CD4-positive, alpha-beta T cell treated with Interleukin-1 beta for 1 hour (primary cell): Measurements from ENCODE around the gene DDX25.
A peak's percentile ranks its signal among the peaks of the same experiment; 100 is the strongest.
"Not testable (repeated sequence)": the region's sequence is repeated elsewhere in the genome, so short reads cannot be mapped to it uniquely, and the experiment has no call there.

Experiments
- DNase-seq, 2 donors: peaks; one replicate each; pipeline ENCODE4 v3.0.0-alpha.2; 2020 to 2022

The DDX25 gene

DNA sequence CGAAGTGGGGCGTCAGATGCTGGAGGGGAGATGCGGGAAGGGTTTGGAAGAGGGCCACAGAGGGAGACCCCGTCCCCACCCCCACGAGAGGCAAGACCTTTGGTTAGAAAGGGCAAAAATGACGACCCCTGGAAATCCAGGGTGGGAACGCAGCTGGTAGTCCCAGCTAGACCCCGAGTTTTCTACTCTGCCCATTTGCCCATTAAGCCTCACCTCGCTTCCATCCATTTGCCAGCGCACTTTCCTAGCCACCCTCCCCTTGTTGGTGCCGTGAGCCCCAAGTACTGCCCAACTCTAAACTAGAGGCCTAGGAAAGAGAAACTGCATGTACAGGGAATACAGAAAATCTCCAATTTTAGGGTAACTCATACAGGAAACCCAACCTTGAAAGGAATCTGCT is 370 bp downstream of the DDX25 start:
- DNase-seq: no peak

DNA sequence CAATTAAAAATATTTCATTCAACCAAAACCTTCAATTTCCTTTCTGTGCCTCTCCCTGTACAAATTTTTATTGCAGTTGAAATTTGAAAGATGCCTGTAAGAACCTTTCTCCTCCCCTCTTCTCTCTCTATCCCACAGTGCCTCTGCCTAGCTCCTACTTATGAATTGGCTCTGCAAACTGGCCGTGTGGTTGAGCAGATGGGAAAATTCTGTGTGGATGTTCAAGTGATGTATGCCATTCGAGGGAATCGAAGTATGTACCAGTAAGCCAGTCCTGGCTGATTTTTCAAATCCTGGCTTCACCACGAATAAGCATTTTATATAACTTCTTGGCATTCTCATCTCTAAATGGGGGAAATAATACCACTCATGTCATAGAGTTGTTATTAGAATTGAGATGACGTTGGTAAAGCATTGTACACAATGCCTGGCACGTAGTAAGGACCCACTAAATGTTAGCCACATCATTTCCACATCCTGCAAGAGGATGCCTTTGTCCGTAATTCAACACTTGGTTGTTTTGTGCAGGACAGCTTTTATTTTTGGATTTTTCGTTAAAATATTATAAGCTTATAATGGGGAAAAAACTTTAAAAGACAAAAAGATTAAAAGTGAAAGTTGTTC is 6.0 kb downstream of the DDX25 start:
- DNase-seq: no peak

DNA sequence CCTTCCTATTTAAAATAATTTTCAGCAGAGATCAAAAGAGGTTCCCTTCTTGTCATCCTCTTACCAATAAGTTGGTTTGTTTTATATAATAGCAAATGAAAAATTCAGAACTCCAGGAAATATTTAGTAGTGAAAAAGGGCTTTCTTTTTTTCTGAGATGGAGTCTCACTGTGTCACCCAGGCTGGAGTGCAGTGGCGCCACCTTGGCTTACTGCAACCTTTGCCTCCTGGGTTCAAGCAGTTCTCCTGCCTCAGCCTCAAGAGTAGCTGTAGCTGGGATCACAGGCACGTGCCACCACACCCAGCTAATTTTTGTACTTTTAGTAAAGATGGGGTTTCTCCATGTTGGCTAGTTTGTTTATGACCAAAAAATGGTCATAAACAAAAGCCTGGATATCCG is 10.3 kb downstream of the DDX25 start:
- DNase-seq: not testable (repeated sequence)

DNA sequence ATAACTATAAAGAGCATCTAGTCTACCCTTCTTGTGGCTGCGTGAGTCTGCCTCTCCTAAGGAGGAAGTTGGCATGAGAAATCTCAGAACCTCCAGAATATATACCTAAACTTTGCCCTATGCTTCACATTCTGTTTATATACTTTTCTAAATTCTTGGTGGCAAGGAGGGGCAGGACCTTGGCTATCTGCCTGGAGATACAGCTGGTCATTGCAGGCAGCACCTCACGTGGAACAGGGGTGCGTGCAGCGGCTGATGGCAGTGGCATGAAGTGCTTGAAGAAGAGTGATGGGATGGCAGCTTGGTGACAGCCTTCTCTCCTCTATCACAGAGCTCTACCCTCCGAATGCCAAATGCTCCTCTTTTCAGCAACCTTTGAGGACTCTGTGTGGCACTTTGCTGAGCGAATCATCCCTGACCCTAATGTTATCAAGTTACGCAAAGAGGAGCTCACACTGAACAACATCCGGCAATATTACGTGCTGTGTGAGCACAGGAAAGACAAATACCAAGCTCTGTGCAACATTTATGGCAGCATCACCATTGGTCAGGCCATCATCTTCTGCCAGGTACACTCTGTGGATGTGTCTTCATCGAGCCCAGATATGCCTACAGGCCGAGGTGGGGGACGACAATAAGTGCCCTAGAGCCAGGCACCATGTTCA is 12.5 kb downstream of the DDX25 start:
- no peak for DNase-seq

DNA sequence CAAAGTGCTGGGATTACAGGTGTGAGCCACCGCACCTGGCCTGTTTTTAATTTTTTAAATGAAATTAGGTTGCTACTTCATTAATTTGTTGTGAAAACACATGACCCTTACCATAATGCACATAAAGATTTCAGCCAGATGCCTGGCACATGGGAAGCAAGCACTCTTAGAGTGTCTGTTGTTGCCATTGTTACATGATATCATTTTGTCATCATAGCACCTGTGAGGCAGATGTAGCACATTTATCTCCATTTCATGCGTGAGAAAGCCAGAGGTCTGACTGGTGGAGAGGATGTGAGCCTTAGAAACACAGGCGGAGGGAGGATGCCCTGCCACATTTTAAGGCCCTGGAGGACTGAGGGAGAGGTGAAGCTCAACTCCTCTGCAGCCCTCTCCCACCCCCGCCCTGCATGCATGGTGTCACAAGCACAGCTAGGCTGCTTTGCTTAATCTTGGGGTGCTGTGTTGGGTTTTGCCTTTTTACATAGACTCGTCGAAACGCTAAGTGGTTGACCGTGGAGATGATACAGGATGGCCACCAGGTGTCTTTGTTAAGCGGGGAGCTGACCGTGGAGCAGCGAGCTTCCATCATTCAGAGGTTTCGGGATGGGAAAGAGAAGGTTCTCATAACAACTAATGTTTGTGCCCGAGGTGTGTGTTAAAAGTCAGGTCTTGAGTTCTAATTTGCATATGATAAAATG is 14.0 kb downstream of the DDX25 start:
- no peak for DNase-seq

DNA sequence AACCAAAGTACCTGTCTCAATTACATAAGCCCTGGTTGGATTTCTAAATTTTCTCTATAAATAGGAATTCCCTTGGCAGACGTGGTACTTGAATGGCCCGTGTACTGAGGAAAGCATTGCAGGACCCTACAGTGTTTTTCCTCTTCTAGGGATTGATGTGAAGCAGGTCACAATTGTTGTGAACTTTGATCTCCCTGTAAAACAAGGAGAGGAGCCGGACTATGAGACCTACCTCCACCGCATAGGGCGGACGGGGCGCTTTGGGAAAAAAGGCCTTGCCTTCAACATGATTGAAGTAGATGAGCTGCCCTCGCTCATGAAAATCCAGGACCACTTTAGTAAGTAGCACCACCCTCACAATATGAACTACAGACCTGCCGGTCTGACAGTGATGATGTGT is 16.7 kb downstream of the DDX25 start:
- DNase-seq: no peak

DNA sequence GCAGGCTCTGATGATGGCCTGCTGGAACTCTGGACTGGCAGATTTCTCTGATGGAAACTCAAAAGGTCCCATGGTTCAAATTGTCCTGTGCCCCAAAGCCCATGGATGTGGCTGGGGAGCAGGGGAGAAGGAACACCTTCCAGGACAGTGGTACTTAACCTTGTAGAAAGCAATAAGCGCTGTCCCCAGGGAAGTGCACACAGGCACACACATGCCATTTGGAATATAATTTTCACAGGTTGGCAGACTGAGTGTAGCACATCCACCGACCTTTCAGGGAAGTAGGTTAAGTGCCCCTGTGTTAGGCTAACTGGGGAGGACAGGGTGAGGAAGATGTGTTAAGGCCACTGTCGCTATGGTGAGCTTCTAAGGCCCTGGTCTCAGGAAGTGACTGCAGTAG is 17.8 kb downstream of the DDX25 start:
- DNase-seq: no peak

DNA sequence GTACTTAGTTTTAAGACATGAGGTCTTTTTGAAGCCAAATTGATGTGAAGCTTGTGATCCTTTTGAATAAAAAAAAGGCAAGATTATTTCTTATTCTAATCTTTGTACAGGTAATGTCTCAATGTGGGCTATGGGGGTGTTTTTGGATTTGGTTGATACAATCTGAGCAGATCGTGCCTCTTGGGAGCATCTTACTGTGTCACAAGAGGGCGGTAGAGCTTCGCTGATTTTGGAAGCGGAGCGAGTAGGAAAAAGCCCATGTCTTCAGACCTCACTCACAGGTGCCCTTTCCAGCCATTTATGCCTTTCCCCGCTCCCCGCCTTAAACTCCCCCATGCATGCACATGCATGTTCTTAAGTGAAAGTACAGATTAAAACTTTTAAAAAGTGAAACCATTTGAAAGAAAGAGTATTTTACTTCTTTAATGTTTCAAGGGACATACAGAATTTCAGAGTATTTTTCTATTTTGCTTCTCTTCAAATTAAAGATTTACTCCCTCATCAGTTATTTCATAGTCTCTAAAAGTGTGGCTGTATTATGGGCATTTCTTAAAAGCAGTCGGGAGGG is 18.8 kb downstream of the DDX25 start:
- peak; percentile 41 to 62 for DNase-seq

DNA sequence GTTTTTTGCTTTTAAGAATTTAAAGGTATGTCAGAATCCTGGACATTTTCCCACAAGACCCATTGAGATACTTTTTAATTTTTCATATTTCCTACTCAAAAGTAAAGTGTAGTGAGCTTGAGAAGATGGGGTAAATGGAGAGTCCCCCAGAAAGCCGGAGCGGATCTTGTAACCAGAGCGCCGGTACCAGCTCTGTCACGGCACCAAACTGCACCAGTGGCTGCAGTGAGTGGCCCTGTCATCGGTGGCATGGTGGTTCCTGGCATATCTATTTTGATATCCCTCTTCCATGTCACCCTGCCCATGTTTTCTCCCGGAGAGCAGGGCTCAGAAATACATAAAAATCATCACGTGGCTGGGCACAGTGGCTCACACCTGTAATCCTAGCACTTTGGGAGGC is 19.3 kb downstream of the DDX25 start:
- no peak for DNase-seq

DNA sequence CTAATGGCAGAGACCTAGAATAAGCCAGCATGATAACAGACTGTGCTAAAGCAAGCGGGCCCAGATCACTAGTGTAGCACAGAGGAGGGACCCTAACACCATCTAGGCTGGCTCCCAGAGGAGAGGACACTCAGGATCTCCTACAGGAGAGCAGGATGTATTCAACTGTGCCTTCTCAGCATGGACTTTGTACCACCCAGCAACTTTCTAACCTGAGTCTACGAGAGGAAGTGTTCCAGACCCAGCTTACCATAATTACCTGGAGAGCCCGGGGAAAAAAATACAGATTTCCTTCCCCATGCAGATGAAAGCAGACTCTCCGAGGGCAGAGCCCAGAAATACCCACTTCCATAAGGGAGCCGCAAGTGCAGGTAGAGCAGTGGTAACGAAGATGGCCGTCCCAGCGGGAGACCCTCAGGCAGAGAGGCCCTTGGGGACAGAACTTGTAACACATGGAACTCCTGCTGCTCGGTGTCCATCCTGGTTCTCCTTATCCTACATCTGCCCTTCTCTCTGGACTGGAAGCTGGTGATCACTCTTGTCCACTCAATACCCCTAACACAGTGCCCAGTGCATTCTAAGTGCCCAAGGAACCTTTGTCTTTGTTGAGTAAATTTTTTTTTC is 20.2 kb downstream of the DDX25 start:
- DNase-seq: no peak

DNA sequence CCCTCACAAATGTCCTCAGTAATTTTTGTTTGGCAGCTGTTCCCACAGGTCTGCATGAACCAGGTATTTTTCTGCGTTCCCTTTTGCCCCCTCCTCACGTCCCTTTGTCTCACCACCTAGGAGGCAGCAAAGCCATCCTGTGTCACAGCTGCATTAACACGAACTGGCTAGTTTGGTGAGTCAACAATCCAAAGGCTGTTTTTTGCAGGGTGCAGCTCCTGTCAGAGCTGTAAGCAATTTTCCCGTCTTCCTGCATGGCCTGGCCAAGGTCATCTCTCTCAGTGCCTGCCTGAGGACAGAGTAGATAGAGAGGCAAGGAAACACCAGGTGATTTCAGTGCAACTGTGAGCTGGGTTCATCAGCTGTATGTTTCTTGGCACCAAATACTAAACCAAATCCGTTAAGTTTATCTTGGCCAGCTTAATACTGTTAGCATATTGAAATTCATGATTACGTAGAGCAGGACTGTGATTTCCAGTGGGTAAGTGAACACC is 21.0 kb downstream of the DDX25 start:
- DNase-seq: no peak

DNA sequence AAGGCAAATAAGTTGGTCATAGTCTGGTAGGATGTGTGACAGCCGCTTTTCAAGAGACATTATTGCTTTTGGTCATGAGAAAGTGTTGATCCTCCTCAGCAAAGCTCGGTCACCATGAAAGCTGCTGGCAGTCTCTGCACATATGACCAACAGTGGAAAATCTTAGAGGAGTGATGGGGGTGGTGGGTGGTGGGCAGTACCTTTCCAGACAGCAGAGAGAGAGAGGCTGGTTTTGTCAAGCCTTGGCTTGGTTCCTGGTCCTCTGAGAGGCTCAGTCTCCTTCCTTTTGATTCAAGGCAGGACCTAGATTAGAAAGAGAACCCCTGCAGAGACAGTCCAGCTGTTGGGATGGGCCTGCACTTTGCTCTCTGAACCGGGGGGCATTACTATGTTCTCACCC is 21.5 kb downstream of the DDX25 start:
- no peak for DNase-seq

DNA sequence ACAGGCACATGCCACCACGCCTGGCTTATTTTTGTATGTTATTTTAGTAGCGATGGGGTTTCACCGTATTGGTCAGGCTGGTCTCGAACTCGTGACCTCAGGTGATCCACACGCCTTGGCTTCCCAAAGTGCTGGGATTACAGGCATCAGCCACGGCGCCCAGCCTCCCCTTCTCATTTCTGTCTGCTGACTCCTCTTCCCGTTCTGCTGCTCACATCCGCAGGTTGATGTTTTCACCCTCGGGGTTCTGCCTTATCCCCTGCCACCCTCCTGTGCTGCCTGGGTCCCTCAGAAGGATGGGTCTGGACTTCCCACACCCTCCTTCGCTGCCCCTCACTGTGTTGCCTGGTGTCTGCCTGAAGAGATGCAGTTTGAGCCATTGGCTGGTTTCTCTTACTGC is 22.4 kb downstream of the DDX25 start:
- no peak for DNase-seq

DNA sequence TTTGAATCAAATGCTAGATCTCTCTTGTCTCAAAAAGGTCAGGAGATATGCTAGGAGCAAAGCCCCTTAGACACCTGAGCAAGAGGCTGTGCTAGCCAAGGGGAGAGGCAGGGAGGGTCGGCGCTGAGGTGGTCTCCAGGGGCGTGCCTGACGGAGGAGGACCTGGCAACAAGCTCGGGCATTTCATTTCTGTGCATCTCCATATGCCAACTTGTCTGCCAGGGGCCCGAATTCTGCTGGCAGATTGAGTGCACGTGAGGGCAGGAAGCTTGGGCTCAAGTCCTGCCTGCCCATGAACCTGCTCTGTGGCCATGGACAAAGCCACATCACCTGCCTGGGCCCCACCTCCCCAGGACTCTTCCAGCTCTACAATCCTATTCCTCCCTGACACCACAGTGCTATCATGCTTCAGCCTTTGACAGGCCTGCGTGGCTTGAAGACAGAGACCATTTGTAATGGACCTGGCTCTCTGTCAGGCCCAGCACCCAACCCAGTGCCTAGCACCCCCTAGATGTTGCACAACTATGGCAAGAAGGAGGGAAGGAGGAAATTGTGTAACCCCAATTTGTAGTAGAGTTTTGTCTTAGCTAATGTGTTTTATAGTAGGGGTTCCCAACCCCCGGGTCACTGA is 25.3 kb downstream of the DDX25 start:
- no peak for DNase-seq

DNA sequence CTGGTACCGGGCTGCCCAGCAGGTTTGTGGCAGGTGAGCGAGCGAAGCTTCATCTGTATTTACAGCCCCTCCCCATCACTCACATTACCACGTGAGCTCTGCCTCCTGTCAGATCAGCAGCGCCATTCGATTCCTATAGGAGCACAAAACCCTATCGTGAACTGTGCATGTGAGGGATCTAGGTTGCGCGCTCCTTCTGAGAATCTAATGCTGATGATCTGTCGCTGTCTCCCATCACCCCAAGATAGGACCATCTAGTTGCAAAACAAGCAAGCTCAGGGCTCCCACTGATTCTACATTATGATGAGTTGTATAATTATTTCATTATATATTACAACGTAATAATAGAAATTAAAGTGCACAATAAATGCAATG is 25.8 kb downstream of the DDX25 start:
- DNase-seq: no peak

DNA sequence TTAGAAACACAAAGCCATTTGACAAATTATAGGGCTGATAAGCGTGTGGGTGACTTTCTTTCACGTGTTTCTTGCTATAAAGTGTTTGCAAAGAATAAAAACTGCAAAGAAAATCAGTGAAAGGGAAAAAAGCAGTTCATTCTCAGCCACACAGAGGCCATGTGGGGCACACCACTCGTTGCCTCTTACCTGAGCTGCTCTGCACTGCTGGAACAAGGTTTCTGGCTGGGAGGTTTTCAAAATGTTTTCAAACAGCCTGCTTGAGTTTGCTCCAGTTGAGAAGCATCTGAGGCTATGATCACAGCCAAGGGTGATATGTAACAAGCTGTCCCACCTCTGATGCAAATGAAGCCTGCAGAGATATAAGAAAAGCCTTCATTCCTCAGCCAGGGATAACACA is 26.8 kb downstream of the DDX25 start:
- DNase-seq: no peak

DNA sequence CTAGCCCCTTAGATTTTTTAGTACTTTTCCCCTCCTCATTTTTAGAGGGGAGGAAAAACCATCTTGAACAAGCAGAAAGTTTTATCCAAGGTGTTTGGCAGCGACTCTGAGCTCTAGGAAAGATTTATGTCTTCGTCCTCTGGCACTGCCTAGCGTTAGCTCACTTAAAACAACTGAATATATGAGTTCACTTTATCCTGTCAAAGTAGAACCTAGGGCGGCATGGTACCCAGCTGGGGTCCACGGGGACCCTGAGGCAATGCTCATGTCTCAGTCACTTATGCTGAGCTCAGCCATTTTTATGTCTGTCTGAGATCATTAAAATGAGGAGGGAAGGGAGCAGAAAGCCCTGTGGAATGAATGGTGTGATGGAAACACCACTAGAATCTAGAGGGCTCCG is 27.4 kb downstream of the DDX25 start:
- DNase-seq: no peak

DNA sequence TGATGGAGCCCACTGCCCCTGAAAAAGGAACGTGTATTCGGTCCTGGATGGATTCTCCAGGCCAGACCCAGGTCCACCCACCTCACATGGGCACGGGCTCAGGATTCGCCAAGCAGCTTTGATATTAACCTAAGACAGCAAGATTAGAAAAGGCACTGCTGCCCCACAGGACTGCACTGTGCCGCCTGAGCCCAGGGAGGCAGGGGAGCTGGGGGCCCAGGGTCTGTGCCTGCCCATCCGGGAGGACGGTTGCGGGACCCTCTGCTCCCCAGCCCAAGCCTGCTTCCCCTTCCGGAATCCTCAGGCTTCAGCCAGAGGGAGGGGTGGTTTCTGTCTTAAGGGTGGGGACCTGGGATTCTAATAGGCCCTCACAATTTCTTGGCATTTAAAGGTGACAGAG is 28.0 kb downstream of the DDX25 start:
- no peak for DNase-seq

DNA sequence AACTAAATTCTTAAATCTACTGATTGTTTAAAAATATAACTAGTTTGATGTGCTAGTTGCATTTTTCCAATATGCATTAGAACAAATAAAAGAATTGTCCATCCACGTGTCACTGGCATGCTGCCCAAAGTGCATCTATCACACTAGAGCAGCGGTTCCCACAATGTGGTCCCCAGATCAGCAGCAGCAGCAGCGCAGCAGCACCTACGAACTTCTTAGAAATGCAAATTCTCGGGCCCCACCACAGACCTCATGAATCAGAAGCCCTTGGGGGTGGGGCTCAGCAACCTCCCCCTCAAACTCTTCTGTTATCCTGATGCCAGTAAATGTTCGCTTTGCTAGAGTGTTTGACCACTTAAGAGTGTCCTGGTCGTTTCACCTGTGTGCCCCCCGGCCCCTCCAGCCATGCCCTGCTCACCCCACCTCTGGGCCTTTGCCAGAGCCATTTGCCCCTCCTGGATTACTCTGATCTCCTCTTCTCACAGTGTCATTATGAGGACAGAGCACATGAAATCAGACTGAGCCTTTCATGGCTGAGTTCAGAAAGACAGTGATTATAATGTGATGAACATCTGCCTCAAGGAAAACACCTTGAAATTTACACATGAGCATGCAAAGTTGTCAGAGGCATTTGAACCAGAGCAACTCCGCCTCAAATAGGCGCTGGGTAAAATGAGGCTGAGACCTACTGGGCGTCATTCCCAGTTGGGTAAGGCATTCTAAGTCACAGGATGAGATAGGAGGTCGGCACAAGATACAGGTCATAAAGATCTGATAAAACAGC is 28.9 kb downstream of the DDX25 start:
- DNase-seq: no peak

DNA sequence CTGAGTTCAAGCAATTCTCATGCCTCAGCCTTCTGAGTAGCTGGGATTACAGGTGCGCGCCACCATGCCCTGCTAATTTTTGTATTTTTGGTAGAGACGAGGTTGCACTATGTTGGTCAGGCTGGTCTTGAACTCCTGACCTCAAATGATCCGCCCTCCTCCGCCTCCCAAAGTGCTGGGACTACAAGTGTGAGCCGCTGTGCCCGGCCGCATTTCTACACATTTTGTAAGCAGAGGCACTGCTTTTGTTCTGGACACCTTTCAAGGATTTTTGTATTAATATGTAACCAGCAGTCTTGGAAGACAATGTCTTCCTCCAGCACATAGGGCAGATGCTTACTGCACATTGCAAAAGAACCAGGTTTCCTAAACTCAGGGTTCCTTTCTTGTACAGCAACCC is 30.2 kb downstream of the DDX25 start:
- no peak for DNase-seq

DNA sequence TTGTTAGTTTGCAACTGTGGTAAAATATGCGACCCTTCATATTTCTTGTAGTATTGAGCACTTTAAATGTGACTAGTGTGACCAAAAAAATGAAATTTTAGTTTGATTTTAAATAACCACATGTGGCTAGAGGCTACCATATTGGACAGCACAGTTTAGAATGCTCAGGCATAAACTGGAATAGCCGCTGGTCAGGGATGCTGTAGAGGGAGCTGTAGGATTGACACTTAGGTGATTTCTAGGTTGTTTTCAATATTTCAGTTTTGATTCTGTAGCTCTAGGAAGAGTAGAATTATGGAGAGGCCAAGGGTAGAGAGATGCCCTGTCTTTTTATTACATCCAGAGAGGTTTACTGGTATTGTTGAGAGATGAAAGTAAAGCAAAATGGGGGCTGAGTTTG is 30.7 kb downstream of the DDX25 start:
- no peak for DNase-seq

DNA sequence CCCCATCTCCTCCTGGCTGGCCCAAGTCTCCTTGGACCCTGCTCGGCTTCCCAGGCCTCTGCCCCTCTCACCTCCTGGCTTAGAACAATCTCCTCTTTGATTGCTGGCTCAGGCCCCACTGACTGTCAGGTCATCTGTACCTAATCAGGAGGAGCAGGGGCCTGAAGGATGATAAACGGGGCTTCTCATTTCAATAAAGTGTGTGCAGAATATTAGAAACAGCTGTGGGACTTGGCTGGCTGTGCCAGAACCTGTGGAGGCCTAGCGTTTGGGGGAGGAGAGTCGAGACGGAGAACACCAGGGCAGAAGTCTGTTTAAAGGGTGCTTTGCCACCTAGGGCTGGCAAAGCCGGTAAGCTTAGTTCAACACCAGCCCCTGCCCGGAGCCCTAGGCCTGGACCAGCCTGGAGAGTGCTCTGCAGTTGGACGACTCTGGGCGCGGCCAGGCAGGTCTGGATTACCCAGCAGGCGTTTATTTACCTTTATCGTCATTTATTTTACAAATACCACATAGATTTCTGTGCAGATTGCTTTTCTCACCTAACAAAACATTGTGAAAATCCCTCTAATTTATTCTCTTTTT is 31.4 kb downstream of the DDX25 start:
- no peak for DNase-seq
